Right renal cortex interstitium (tissue), 3 donors: ENCODE data around the gene MVB12B. TPM values are rescaled to one million over a fixed set of nuclear protein-coding genes. Genes with fewer than 3 reads are reported as not detected.

Source experiments
- DNase-seq, 3 donors: peaks; one replicate each; pipeline ENCODE4 v3.0.0-alpha.2; 2013; ENCODE audit warnings: low read depth in 3 of 3, low spot score in 2 of 3
- polyA plus RNA-seq, 3 donors: library from polyadenylated mRNA; unstranded; fragments of 120-200 nt; gene quantifications; one replicate each; pipeline ENCODE4 v1.2.1, GENCODE V29; 2013; ENCODE audit not compliant: insufficient read length in 3 of 3

The MVB12B gene
- polyA plus RNA-seq, 3 donors: 14.5 to 17.4 (median 16.0) TPM

- no peak for DNase-seq
These were observed 24.5 kb upstream of the MVB12B start for GRCh38 chr9:126301985-126302603.

GRCh38 chr9:126302730-126303129 is 23.9 kb upstream of the MVB12B start:
- no peak for DNase-seq

- no peak for DNase-seq
These were observed 23.1 kb upstream of the MVB12B start for GRCh38 chr9:126303488-126303887.

- DNase-seq: no peak
These were observed 22.2 kb upstream of the MVB12B start for GRCh38 chr9:126304207-126304970.

- DNase-seq: no peak
These were observed 21.7 kb upstream of the MVB12B start for GRCh38 chr9:126304971-126305320.

- no peak for DNase-seq
These were observed 20.5 kb upstream of the MVB12B start for GRCh38 chr9:126306071-126306647.

GRCh38 chr9:126307322-126308061 is 19.1 kb upstream of the MVB12B start:
- DNase-seq: no peak

GRCh38 chr9:126309427-126310189 is 17.0 kb upstream of the MVB12B start:
- no peak for DNase-seq

GRCh38 chr9:126312584-126313551 is 13.8 kb upstream of the MVB12B start:
- DNase-seq: no peak

GRCh38 chr9:126316085-126316655 is 10.5 kb upstream of the MVB12B start:
- DNase-seq: no peak

- no peak for DNase-seq
These were observed 9.1 kb upstream of the MVB12B start for GRCh38 chr9:126317513-126317912.

GRCh38 chr9:126318858-126319257 is 7.8 kb upstream of the MVB12B start:
- DNase-seq: no peak

- DNase-seq: no peak
These were observed 7.0 kb upstream of the MVB12B start for GRCh38 chr9:126319671-126320070.

- no peak for DNase-seq
These were observed 6.3 kb upstream of the MVB12B start for GRCh38 chr9:126320158-126320922.

GRCh38 chr9:126321742-126322141 is 4.9 kb upstream of the MVB12B start:
- no peak for DNase-seq

GRCh38 chr9:126325821-126326220 is 808 bp upstream of the MVB12B start:
- DNase-seq: no peak

GRCh38 chr9:126327006-126327713 is 531 bp downstream of the MVB12B start:
- DNase-seq: no peak

- no peak for DNase-seq
These were observed 1.1 kb downstream of the MVB12B start for GRCh38 chr9:126327714-126328185.
